Inflammatory macrophage treated with lipopolysaccharide for 1 hour (primary cell): ENCODE results near the gene OR6C76.

ENCODE experiments used
- DNase-seq, 2 donors: peaks; one replicate each; pipeline ENCODE4 v3.0.0-alpha.2; 2020 to 2022

OR6C76 gene

DNA sequence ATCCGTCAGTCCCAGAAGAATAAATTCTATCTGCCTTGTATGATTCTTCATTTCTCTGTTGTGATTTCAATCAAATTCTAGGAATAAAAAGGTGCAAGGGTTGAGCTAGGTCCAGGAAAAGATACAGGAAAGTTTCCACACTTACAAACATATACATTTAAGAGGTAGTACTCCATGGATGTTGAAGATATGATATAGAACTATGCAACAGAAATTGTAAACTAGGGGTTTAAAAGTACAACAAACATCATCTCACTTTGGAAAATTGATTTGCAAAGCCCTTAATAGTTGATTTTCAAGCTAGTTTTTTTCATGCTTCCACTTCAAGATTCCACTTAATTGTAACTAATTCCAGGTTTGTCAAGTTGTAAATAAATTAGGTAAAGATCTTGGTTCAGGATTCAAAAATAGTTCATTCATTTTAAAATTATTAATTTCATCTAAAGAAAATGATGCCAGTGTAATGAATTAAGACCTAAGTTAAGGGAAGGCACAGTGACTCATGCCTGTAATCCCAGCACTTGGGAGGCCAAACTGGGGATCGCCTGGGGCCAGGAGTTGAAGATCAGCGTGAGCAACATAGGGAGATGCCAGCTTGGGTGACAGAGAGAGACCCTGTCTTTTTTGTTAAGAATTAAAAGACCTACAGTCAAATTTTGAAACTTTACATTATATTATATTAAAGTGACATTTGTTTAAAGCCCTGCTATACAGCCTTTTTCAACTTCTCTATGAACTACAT lies 44.2 kb downstream of the OR6C76 start, which contains the start of gene OR6C70:
TSS of gene OR6C70 (minus strand) at position 51 of the 742 bp plus-strand sequence. CDS start at position 51, 0 bp downstream.
- DNase-seq, result no peak

DNA sequence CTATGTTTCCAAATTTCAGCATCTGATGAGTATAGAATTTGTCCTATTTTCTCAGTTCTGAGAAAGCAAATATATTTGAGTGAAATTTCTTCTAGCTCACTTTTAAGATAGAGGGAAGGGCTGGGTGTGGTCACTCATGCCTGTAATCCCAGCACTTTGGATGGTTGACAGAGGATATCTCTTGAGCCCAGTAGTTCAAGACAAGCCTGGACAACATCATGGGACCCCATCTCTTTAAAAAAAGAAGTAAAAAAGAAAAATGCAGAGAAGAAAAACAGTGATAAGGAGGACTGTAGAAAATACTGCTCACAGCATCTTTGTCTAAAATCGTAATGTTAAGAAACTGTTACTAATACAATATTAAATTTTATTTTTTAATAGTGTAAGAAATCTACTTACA lies 46.2 kb downstream of the OR6C76 start:
- DNase-seq, result no peak
